HEK293T (cell line): Measurements from ENCODE around the gene TMX1.

ENCODE experiments used
- CTCF ChIA-PET: fragments of 350-600 bp; formaldehyde crosslinking; extraction: SDS; loops from one replicate; lab custom pipeline; 2021; ENCODE audit warnings: antibody characterized with exemption, inconsistent platforms; lab: Yijun Ruan, JAX
- POLR2A ChIA-PET: fragments of 350-600 bp; formaldehyde crosslinking; extraction: SDS; loops from one replicate; lab custom pipeline; 2020; ENCODE audit warnings: antibody characterized with exemption, inconsistent platforms; lab: Yijun Ruan, JAX
- DNase-seq: peaks from one replicate; pipeline ENCODE4 v3.0.0; 2012; ENCODE audit warnings: mixed read lengths; ENCODE audit errors: extremely low spot score
- ARNT ChIP-seq: fragments of 450-650 bp; IDR thresholded peaks from 2 replicates; pipeline ENCODE4 v1.6.1; 2017; ENCODE audit warnings: mild to moderate bottlenecking
- BHLHE40 ChIP-seq: fragments of 450-650 bp; IDR thresholded peaks from 2 replicates; pipeline ENCODE4 v1.6.1; 2016; ENCODE audit warnings: mild to moderate bottlenecking, moderate library complexity, borderline replicate concordance
- CTBP1 ChIP-seq: fragments of 450-650 bp; IDR thresholded peaks from 2 replicates; pipeline ENCODE4 v1.6.1; 2016; ENCODE audit warnings: borderline replicate concordance
- ELF4 ChIP-seq: fragments of 450-650 bp; IDR thresholded peaks from 2 replicates; pipeline ENCODE4 v1.6.1; 2017; ENCODE audit warnings: antibody characterized with exemption
- FOXA1 ChIP-seq: fragments of 450-650 bp; IDR thresholded peaks from 2 replicates; pipeline ENCODE4 v1.6.1; 2016; ENCODE audit warnings: mild to moderate bottlenecking
- FOXK2 ChIP-seq: fragments of 450-650 bp; IDR thresholded peaks from 2 replicates; pipeline ENCODE4 v1.6.1; 2016; ENCODE audit warnings: mild to moderate bottlenecking
- FOXM1 ChIP-seq: fragments of 450-650 bp; IDR thresholded peaks from 2 replicates; pipeline ENCODE4 v1.6.1; 2017; ENCODE audit warnings: mild to moderate bottlenecking, borderline replicate concordance
- HDGF ChIP-seq: fragments of 450-650 bp; IDR thresholded peaks from 2 replicates; pipeline ENCODE4 v1.6.1; 2017; ENCODE audit warnings: antibody characterized with exemption, borderline replicate concordance
- L3MBTL2 ChIP-seq: fragments of 450-650 bp; conservative IDR thresholded peaks from 2 replicates; pipeline ENCODE4 v1.6.1; 2016; ENCODE audit warnings: mild to moderate bottlenecking
- LEF1 ChIP-seq: fragments of 450-650 bp; IDR thresholded peaks from 2 replicates; pipeline ENCODE4 v1.6.1; 2017; ENCODE audit warnings: mild to moderate bottlenecking, borderline replicate concordance
- NFRKB ChIP-seq: fragments of 450-650 bp; IDR thresholded peaks from 2 replicates; pipeline ENCODE4 v1.6.1; 2016; ENCODE audit warnings: mild to moderate bottlenecking, moderate library complexity
- SP1 ChIP-seq: fragments of 450-650 bp; IDR thresholded peaks from 2 replicates; pipeline ENCODE4 v1.6.1; 2017
- SUZ12 ChIP-seq: fragments of 450-650 bp; IDR thresholded peaks from 2 replicates; pipeline ENCODE4 v1.6.1; 2016; ENCODE audit warnings: mild to moderate bottlenecking
- TARDBP ChIP-seq: fragments of 450-650 bp; IDR thresholded peaks from 2 replicates; pipeline ENCODE4 v1.6.1; 2016
- ZNF384 ChIP-seq: fragments of 450-650 bp; IDR thresholded peaks from 2 replicates; pipeline ENCODE4 v1.6.1; 2016
- TF ChIP-seq, protein P1 (sequence below): fragments of 450-650 bp; IDR thresholded peaks from 2 replicates; pipeline ENCODE4 v1.6.1; 2016

TMX1 gene

DNA sequence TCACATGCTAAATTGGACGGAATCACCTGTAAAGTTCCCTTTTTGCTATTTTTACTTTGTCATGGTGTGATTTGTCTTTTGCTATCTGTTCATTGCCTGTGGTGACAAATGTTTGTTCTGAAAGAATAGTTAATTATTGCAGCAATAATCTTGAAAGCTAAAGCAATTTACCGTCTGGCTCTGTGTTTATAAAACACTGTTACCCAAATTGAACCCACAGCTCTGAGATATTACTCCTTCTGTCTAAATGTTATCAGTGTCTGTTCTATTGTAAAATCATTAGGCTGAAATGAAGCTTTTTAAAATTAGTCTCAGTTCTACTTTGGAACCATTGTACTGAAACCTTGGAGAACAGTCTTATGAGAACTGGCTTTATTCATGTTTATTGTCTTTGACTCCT lies 42.5 kb downstream of the TMX1 start:
- ChIA-PET CTCF (interaction anchor here (1.3 to 3.0 kb wide), 3 partner anchors 11 to 499 kb away, joined by 4 to 27 read pairs (median 6); no protein-coding TSS in a partner anchor), POLR2A (no interaction called here)
- TF ChIP-seq ZNF384 (no peak), FOXA1 (no peak), FOXM1 (no peak), BHLHE40 (no peak), LEF1 (no peak), SP1 (no peak), L3MBTL2 (no peak), NFRKB (no peak), FOXK2 (no peak), TARDBP (no peak), ELF4 (no peak)
- DNase-seq = no peak

DNA sequence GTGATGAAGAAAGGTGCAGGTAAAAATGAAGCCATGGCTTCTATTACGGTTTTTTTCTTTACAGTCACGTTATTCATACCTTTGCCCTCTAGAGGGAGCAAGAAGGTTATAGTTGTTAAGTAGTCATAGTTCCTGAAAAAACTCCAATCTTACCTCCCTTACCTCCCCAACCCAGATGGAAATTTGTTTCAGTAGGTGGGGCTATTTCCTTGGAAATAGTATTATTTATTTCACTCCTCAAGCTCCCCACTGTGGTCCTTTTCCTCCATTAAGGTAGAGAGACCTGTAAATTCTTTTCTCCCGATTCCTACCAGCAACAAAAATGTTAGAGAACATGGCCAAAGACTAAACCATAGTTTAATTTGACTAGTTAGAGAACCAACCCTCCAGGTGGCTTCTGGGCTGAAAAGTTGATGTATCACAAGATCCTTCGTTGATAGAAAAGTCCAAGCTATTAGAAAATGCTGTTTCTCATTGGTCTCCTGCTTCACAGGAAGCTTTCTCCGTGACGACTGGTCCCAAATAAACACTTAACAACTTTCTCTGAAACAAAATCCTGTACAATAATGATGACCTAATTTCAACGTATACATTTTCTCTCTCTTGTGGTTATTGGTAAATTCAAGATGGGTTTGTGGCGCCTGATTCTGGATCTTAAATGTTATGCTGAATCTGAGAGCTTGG lies 43.5 kb downstream of the TMX1 start:
- DNase-seq = peak; percentile 67
- TF ChIP-seq ZNF384 (peak; percentile 81), HDGF (no peak), LEF1 (no peak), FOXM1 (no peak), ARNT (no peak), TARDBP (no peak), SP1 (no peak)
- CTCF ChIA-PET = interaction anchor here (0.8 to 3.0 kb wide), 7 partner anchors 9 to 511 kb away, joined by 3 to 27 read pairs (median 5); partner anchors contain the start of gene TRIM9
- POLR2A ChIA-PET = interaction anchor here (1.3 kb wide), 1 partner anchor 493 kb away, joined by 4 read pairs; no protein-coding TSS in a partner anchor

DNA sequence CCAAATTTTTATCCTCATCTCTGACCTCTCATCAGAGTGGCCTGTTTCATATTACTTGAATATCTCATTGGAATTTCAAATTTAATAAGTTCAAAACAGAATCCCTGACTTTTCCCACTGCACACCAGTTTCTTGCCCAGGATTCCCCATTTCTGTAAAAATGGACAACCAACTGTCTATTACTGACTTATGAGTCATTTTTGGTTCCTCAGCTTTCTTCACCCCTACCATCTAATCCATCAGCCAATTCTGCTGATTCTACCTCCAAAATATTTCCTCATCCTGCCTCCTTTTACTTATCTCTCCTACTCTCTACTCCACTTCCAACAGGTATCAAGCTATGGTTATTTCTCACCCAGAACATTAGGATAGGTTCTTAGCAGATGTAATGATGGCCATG lies 44.2 kb downstream of the TMX1 start:
- ChIA-PET POLR2A (interaction anchor here (1.3 kb wide), 1 partner anchor 492 kb away, joined by 4 read pairs; no protein-coding TSS in a partner anchor), CTCF (interaction anchor here (0.8 to 3.0 kb wide), 3 partner anchors 492 to 510 kb away, joined by 5 to 27 read pairs (median 6); no protein-coding TSS in a partner anchor)
- no peak for DNase-seq
- TF ChIP-seq TARDBP (no peak), LEF1 (no peak), ZNF384 (no peak)

DNA sequence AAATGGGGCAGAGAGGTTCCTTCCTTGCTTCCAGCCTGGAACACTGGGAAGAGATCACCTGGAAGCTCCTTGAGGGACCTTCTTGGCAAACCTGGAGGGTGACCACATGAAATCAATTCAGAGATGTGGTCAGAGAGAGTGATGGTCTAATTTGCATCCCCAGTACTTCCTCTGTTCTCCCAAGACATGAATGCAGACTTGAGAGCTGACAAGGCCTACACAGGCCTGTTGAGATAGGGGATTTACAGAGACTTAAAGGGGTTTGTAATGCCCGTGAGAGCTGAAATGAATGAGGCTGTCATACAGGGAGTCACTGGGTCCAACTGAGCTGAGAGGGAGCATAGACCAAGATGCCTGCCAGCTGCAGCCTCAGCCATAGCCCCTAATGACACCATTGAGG lies 45.1 kb downstream of the TMX1 start:
- no peak for DNase-seq
- CTCF ChIA-PET = interaction anchor here (1.0 kb wide), 1 partner anchor 491 kb away, joined by 3 read pairs; no protein-coding TSS in a partner anchor
- no peak for TF ChIP-seq ZNF384
- TF ChIP-seq FOXK2 = no peak
- TF ChIP-seq LEF1 = no peak
- no peak for TF ChIP-seq TARDBP
- no peak for TF ChIP-seq BHLHE40
- TF ChIP-seq, protein P1, sequence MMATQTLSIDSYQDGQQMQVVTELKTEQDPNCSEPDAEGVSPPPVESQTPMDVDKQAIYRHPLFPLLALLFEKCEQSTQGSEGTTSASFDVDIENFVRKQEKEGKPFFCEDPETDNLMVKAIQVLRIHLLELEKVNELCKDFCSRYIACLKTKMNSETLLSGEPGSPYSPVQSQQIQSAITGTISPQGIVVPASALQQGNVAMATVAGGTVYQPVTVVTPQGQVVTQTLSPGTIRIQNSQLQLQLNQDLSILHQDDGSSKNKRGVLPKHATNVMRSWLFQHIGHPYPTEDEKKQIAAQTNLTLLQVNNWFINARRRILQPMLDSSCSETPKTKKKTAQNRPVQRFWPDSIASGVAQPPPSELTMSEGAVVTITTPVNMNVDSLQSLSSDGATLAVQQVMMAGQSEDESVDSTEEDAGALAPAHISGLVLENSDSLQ = no peak
- TF ChIP-seq NFRKB = no peak
- TF ChIP-seq CTBP1 = no peak
- TF ChIP-seq SUZ12 = no peak
- TF ChIP-seq FOXA1 = no peak
- TF ChIP-seq HDGF = no peak
- TF ChIP-seq ARNT = no peak
- no peak for TF ChIP-seq SP1
- TF ChIP-seq L3MBTL2 = no peak
- no peak for TF ChIP-seq ELF4
- POLR2A ChIA-PET = no interaction called here

DNA sequence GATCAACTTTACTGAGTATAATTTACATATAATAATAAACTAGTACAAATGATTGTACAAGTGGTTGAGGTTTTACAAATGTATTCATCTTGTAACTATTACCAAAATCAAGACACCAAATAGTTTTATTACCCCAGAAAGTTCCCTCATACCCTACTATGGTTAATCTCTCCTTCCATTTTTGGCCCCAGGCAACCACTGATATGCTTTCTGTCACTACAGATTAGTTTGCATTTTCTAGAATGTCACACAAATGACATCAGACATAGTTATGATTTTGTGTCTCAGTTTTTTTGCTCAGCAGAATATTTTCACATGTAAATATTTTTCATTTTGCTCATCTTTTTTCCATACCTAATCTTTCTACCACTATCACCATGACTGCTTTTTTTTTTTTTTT lies 49.1 kb downstream of the TMX1 start:
- DNase-seq = no peak
- ChIA-PET POLR2A (no interaction called here), CTCF (no interaction called here)
- TF ChIP-seq, protein P1 = no peak
- no peak for TF ChIP-seq LEF1
- no peak for TF ChIP-seq FOXK2
- no peak for TF ChIP-seq SP1
- no peak for TF ChIP-seq ELF4
- no peak for TF ChIP-seq CTBP1
- TF ChIP-seq ARNT = no peak

DNA sequence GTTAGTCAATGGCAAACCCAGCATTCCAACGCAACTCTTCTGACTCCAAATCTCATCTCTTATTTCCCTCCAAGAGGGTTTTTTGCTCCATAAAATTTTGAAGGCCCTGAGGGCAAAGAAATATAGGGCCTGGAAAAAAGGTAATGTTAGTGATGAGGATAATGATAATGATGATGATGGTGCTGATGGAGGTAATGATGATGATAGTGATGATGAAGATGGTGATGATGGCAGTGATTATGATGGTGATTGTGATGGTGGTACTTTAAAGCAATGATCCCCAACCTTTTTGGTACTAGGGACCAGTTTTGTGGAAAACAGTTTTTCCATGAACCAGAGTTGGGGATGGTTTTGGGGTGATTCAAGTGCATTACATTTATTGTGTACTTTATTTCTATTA lies 50.1 kb downstream of the TMX1 start:
- TF ChIP-seq FOXA1 (no peak), TARDBP (no peak), HDGF (no peak), NFRKB (no peak), BHLHE40 (no peak), LEF1 (no peak), CTBP1 (no peak), FOXK2 (no peak), SUZ12 (no peak), FOXM1 (no peak), ZNF384 (no peak), L3MBTL2 (no peak)
- TF ChIP-seq, protein P1 = no peak
- DNase-seq = no peak
- POLR2A ChIA-PET = no interaction called here
- CTCF ChIA-PET = interaction anchor here (1.0 kb wide), 1 partner anchor 10 kb away, joined by 3 read pairs; no protein-coding TSS in a partner anchor
